ENCODE measurements around the gene GTPBP1.

The GTPBP1 gene

DNA sequence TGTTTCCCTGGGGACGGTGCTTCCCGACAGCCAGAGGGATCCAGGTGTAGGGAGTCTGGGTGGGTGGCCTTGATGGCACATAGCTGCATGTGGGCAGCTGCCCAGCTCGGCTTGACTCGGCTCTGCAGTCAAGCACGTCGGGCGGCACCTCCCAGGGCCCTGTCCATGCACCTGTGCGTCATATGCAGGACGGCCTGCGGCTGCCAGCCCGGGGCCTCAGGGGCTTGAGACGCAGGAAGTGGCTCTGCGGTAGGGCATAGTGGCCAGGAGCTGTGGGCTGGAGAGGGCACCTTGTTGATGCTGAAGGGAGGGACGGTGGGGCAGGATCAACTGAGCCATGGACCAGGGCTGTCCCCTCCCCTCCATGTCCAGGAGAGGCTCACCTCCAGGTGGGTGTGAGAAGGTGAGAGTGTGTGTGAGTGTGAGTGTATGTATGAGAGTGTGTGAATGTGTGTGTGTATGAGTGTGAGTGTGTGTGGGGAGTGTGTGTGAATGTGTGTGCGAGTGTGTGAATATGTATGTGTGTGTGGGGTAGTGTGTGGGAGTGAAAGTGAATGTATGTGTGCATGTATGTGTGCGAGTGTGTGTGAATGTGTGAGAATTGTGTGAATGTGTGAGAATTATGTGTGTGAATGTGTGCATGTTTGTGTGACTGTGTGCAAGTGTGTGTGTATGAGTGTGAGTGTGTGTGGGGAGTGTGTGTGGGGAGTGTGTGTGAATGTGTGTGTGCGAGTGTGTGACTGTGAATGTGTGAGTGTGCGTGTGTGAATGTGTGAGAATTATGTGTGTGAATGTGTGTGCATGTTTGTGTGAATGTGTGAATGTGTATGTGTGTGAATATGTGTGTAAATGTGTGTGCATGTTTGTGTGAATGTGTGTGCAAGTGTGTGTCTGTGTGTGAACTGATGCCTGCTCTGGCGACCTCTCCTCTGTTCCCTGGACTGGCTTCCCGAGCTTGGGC lies 55.7 kb downstream of the GTPBP1 start:
- no peak for DNase-seq

DNA sequence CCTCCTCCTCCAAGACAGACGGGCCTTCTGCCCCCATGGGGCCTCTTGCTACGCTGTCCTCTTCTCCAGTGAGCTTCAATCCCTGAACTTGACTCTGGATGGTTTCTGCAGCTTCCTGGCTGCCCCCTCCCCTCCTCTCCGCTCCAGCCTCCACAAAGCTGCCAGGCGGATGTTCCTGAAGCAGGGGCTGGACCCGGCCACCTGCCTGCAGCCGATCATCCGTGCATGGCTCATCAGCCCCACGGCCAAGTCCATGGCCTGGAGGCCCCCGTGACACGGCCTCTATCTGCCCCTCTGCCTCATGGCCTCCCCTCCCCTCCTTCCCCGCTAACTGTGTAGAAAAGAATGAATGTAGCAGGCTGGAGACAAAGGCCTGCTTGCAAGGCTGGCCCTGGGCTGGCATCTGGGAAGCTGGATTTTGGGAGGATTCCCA lies 56.8 kb downstream of the GTPBP1 start:
- no peak for DNase-seq

DNA sequence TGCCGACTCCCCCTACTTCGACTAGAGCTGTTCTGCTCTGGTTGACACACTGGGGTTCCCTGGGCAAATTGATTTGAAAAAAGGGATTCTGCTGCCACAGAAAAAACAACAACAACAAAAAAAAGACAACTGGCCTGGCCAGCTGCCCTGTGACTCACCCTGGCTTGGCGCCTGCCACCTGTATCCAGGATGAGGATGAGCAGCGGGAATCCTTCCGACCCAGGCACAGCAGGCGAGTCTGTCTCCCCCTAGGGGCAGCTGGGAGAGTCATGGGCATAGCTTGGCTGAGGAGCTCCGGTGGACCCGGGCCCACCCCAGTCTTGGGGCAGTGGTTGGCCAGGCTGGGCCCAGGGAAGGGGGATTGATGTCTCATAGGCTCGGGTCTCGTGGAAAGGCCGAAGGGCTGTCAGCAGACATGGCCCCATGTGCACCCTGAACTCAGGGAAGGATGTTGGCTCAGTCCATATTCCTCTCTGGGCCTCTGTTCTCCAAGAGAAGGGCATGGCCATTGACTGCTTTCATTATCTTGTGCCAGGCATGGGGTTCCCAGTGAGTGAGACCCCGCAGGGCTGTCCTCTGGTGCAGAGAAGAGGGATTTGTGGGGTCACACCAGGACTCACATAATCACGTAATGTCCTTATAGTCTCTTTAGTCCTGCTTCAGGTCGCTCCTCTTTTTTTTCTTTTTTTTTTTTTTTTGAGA lies 60.5 kb downstream of the GTPBP1 start:
- peak; percentile 23 to 52 for DNase-seq

DNA sequence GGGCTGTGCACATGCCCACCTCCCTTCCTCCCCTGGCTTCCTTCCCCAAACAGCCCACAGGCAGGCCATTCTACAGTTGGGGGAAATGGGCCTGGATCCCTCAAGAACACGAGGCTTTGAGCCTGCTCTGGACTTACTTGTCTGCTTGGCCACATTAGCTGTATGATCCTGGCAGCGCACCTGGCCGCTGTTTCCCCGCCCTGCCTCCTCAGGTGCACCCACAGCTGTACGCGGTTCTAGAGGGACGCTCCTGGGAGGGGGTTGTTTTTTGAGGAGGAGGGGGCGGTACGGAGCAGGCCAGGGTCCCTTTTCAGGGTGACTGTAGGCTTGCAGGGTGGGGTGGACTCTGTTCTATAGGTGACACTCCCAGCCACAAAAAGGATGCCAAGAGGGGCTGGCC lies 61.6 kb downstream of the GTPBP1 start:
- peak in 1 of 2 donors; percentile 13 for DNase-seq

DNA sequence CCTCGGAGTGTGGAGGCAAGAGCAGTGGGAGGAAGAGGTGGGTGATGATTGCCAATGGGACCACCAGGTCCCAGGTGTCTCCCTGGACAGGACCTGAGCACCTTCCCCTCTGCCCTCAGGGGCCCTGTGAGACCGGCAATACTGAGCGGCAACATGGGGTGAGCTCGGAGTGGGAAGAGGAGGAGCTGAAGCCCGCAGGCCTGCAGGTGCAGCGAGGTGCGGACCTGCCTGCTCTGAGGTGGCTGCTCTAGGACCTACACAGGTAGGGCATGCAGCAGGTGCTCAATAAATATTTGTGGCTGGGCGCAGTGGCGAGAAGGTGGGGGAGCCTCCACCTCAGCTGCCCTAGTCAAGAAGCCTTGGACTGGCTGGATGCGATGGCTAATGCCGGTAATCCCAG lies 62.3 kb downstream of the GTPBP1 start:
- DNase-seq = no peak

DNA sequence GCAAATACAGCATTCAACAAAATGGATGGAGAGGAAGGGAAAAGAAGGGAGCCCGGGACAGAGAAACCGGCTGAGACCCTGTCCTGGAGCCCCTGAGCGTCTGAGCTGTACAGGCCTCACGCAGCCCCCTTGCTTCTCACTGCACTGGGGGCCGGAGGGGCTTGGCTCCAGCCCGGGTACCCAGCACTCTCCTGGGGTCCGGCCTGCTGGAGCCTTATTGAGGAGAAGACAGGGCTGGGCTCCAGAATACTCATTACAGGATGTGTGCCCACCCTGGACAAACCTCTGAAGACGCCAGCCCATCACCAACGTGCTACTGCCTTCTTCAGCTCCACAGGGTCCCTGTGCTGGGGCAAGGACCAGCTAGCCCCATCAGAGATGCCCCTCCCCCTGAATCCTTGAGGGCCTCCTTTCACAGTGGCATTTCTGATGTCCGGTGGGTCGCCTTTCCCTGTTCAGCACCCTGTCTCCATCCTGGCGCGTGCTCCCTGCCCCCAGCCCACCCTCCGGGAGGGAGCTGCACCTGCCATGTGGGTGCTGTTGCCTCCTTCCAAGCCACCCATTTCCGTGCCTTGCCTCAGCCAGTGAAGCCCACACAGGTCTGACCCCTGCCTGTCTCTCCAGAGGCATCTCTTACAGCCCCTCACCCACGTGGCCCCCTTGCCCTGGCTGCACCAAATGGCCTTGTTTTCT lies 64.7 kb downstream of the GTPBP1 start:
- DNase-seq = no peak

DNA sequence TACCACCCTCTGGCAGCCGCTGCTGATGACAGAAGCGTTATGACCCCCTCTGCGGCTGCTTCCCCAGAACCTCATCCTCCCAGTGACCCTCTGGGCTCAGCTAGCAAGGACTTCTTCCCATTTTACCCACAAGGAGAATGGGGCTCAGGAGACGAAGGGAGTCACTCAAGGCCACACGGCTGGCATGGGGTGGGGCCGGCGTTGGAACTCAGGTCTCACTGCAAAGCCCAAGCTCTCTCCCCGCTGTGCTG lies 66.8 kb downstream of the GTPBP1 start:
- DNase-seq = no peak

DNA sequence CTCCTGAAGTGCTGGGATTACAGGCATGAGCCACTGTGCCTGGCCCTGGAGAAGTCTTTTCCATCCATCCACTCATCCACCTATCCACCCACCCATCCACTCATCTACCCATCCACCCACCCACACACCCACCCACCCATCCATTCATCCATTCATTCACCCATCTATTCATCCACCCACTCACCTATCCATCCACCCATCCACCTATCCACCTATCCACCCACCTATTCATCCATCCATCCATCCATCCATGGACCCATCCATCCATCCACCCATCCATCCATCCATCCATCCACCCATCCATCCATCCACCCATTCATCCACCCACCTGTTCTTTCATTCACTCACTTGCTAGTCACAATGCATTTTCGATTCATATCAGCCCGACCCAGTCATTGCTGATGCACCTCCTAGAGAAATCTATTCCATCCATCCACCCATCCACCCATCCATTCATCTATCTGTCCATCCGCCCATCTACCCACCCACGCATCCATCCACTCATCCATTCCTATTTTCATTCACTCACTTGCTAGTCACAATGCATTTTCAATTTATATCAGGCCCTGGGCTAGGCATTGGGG lies 67.7 kb downstream of the GTPBP1 start:
- DNase-seq = no peak

DNA sequence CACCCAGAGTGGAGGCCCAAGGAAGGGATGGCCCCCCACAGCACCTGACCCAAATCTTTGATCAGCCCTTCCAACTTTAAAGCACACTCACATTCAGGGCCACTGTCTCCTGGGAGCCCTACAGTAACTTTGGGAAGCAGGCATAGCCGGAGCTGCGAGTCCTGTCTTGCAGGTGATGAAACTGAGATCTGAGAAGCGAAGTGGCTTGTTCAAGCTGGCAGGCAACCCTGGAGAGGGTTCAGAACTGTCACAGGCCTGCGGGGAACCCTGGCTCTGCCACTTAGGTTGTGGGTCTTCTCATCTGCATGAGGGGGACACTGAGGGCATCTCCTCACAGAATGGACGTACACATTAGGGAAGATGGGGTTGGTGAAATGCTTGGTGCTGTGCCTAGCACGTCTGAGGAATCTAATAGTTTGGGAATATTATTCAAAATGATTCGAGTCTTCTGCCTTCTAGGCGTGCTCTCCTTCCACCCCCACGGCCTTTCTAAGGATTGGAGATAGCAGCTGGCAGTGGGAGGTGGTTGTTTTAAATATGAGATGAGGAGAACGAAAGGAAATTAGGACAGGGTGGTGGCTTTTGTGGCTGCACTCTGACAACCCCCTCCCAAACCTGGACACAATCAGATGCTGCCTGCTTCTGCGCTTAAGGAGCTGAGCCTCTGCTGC lies 68.9 kb downstream of the GTPBP1 start:
- no peak for DNase-seq

DNA sequence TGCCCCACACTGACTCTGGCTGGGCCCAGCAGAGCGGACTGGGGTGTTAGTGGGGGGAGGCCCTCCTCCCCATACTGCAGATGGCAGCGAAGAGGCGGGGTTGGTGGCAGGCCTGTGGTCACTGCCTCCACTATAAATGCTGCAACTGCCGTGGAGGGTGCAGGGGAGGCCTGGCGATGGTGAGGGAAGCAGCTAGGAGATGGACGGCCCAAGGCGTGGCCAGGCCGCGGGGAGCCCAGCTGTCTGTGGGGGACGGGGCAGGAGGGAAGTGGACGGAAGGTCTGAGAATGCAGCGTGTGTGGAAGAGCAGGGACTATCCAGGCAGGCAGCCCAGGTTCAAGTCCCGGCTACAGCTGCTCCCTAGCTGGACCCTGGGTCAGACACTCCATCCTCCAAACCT lies 69.9 kb downstream of the GTPBP1 start:
- no peak for DNase-seq

DNA sequence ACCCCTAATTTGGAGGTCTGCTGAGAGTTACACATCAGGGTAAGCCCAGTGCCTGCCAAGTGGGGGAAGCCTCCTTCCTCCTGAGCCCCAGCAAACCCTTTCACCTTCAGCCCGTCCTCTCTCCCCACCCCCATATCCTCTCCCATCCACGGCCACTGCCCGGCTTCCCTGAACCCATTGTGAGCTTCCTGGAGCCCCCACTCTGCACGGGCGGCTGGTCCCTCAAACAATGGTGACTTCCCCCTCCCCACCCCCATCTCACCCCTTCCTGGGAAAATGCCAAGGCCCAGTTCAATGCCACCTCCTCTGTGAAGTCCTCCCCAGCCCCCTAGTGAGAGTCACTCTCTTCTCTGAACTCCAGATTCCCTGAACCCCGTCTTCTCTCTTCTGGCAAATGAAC lies 70.3 kb downstream of the GTPBP1 start:
- DNase-seq = no peak

DNA sequence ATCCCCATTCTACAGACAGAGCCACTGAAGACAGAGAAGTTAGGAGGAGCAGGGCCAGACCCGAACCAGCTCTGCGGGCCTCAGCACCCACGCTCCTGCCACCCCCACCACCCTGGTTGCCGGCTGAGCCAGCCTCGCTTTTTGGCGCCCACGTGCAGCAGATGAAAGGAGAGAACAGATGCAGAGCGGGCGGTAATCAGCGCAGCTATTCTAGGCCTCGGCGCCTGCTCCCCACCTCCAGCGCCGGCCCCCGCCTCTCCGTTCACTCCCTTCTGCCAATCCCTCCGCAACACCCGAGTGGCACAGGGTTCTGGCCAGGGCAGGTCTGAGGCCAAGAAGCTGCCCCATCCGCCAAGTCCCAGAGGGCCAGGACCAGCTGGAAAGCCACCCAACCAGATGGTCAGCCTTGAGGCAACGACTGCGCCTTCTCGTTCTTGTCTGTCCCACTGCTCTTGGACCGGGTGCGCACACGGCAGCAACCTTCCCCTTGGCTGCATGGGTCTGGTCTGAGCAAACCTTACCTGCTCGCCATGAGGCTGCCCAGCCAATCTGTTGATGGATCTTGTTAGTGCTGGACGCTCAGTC lies 71.4 kb downstream of the GTPBP1 start:
- no peak for DNase-seq

DNA sequence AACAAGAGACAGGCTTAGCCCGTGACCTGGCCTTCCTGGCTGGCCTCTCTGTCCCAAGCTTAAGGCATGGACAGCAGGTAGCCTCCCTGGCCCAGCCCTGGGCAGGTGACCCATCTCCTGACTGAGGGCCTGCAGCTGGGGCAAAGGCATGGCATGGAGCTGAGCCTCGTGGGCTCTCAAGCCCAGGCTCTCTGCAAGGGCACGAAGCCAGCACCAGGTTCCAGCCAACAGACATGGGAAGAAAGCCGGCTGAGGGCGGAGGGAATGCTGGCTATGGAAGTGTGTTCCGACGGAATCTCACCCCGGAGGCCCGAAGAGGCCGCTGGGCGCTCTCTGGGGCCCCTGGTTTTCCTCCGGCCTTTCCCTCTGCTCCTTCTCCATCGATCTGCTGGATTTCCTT lies 75.3 kb downstream of the GTPBP1 start:
- DNase-seq = no peak

DNA sequence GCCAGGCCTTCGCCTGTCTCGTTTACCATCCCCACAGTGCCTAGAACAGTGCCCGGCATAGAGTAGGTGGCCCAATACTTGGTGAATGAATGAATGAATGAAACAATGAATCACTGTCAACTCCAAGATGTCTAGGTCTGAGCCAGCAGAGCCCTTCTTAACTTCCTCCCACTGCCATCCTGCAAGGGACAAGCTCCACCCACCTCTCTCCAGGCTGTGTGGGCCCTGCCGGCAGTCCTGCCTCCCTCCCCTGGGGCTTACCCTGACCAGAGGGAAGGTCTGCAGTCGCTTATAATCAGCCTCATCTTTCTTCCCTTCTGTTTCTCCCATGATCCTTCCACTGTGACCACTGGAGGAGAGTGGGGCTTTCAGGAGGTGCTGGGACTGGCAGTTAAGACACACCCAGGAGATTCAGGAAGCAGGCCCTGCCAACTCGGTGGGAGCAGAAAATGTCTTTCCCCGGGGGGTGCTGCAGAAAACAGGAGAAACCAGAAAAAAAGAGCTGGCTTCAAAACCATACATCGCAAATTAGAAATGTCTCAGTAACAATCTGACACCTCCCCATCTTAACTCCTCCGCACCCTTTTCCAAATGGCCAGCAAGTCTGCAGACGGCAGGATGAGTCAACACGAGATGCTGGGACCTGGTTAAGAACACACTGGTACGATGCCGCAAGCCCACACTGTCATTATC lies 76.8 kb downstream of the GTPBP1 start:
- DNase-seq = peak; percentile 37 to 51
